Stimulated activated CD8-positive, alpha-beta memory T cell treated with anti-CD3 and anti-CD28 coated beads, Interleukin-2, amount 100 ng/mL, for 1 hour (primary cell): Measurements from ENCODE around the gene MS4A10.
"Not testable (repeated sequence)": the region's sequence is repeated elsewhere in the genome, so short reads cannot be mapped to it uniquely, and the experiment has no call there.

Experiments
- DNase-seq, 2 donors: peaks; one replicate each; pipeline ENCODE4 v3.0.0-alpha.2; 2020; ENCODE audit warnings: low read depth in 2 of 2

The MS4A10 gene

GRCh38 chr11:60785136-60785535, at the start of gene MS4A10:
TSS of gene MS4A10 (plus strand) at chr11:60785333. CDS start at chr11:60790336, 5,003 bp downstream.
- no peak for DNase-seq

GRCh38 chr11:60739114-60739513, 46.0 kb upstream of the MS4A10 start:
- no peak for DNase-seq

GRCh38 chr11:60740573-60740972, 44.6 kb upstream of the MS4A10 start:
- DNase-seq, result no peak

GRCh38 chr11:60741421-60741820, 43.7 kb upstream of the MS4A10 start:
- no peak for DNase-seq

- no peak for DNase-seq
These were observed 42.1 kb upstream of the MS4A10 start for GRCh38 chr11:60743058-60743457.

GRCh38 chr11:60744114-60744513, 41.0 kb upstream of the MS4A10 start:
- DNase-seq, result no peak

GRCh38 chr11:60747359-60747873, 37.7 kb upstream of the MS4A10 start:
- no peak for DNase-seq

GRCh38 chr11:60748225-60748624, 36.9 kb upstream of the MS4A10 start:
- no peak for DNase-seq

GRCh38 chr11:60748821-60749220, 36.3 kb upstream of the MS4A10 start:
- no peak for DNase-seq

GRCh38 chr11:60750911-60751310, 34.2 kb upstream of the MS4A10 start:
- no peak for DNase-seq

GRCh38 chr11:60753309-60753708, 31.8 kb upstream of the MS4A10 start:
- no peak for DNase-seq

GRCh38 chr11:60754887-60755286, 30.2 kb upstream of the MS4A10 start:
- no peak for DNase-seq

- DNase-seq, result no peak
These were observed 28.7 kb upstream of the MS4A10 start, which contains the start of gene MS4A15 for GRCh38 chr11:60756307-60757032. TSS of gene MS4A15 (plus strand) at chr11:60756867. CDS start at chr11:60763734, 6,867 bp downstream.

GRCh38 chr11:60757231-60757800, 27.8 kb upstream of the MS4A10 start:
- DNase-seq, result no peak

- DNase-seq, result not testable (repeated sequence)
These were observed 26.5 kb upstream of the MS4A10 start for GRCh38 chr11:60758671-60759070.

- DNase-seq, result not testable (repeated sequence)
These were observed 25.5 kb upstream of the MS4A10 start for GRCh38 chr11:60759438-60760225.

GRCh38 chr11:60761436-60762190, 23.5 kb upstream of the MS4A10 start:
- no peak for DNase-seq

- DNase-seq, result no peak
These were observed 22.1 kb upstream of the MS4A10 start for GRCh38 chr11:60762851-60763691.

- no peak for DNase-seq
These were observed 21.3 kb upstream of the MS4A10 start for GRCh38 chr11:60763692-60764369.

GRCh38 chr11:60764879-60765278, 20.3 kb upstream of the MS4A10 start:
- DNase-seq, result no peak
